IMR-90 (cell line): ENCODE measurements around the gene CCDC142. TPM values are rescaled to one million over a fixed set of nuclear protein-coding genes. Genes with fewer than 3 reads are reported as not detected.

Experiments
- ATAC-seq: fragments of 200-7000 bp; cut with Tn5 transposase; 2 replicates; pipeline ENCODE4 v1.9.1; 2020; ENCODE audit warnings: low read depth, mild to moderate bottlenecking, moderate library complexity
- BruUV-seq: library from RNA; stranded (reverse); fragments of 400-500 nt; replicated peaks from 2 replicates; lab custom pipeline; 2021; lab: Mats Ljungman, UMichigan
- CTCF ChIA-PET: fragments of 300-600 bp; formaldehyde crosslinking; extraction: SDS; loops from one replicate; lab custom pipeline; 2021; ENCODE audit warnings: antibody characterized with exemption; lab: Yijun Ruan, JAX
- POLR2A ChIA-PET: fragments of 300-600 bp; sonication (Branson Sonifier 250); formaldehyde crosslinking; loops from one replicate; lab custom pipeline; 2022; ENCODE audit warnings: antibody characterized with exemption; ENCODE audit not compliant: unreplicated experiment; lab: Charles Lee
- DNase-seq: peaks from one replicate; pipeline ENCODE4 v3.0.0; 2013
- H2AFZ ChIP-seq: replicated peaks from 2 replicates; pipeline ENCODE3; 2013; ENCODE audit warnings: low read length, mild to moderate bottlenecking; ENCODE audit not compliant: poor library complexity
- H2AK5ac ChIP-seq: 2 replicates; pipeline ENCODE4 v1.6.1; 2013; ENCODE audit warnings: low read depth, low read length, inconsistent platforms
- H2AK9ac ChIP-seq: replicated peaks from 2 replicates; pipeline ENCODE3; 2013; ENCODE audit warnings: mild to moderate bottlenecking, low read depth, low read length, moderate library complexity; ENCODE audit not compliant: poor library complexity
- H2BK120ac ChIP-seq: 2 replicates; pipeline ENCODE4 v1.6.1; 2013; ENCODE audit warnings: low read depth, low read length, inconsistent platforms
- H2BK15ac ChIP-seq: 3 replicates; pipeline ENCODE4 v1.6.1; 2013; ENCODE audit warnings: low read depth, low read length, inconsistent platforms
- H2BK20ac ChIP-seq: 2 replicates; pipeline ENCODE4 v1.6.1; 2013; ENCODE audit warnings: low read depth, mild to moderate bottlenecking, inconsistent platforms, low read length, moderate library complexity
- H2BK5ac ChIP-seq: 2 replicates; pipeline ENCODE4 v1.6.1; 2013; ENCODE audit warnings: mild to moderate bottlenecking, low read depth, low read length, inconsistent platforms; ENCODE audit not compliant: poor library complexity, severe bottlenecking
- H3K14ac ChIP-seq: replicated peaks from 2 replicates; pipeline ENCODE4 v1.6.1; 2013; ENCODE audit warnings: low read depth, low read length, inconsistent platforms
- H3K18ac ChIP-seq: 2 replicates; pipeline ENCODE4 v1.6.1; 2013; ENCODE audit warnings: low read depth, low read length, control low read depth
- H3K23ac ChIP-seq: 2 replicates; pipeline ENCODE4 v1.6.1; 2013; ENCODE audit warnings: low read depth, low read length, inconsistent platforms
- H3K27ac ChIP-seq: 2 replicates; pipeline ENCODE4 v1.5.1; 2013; ENCODE audit warnings: mild to moderate bottlenecking, control low read depth, low read length; ENCODE audit not compliant: insufficient read depth
- H3K27me3 ChIP-seq: 2 replicates; pipeline ENCODE4 v1.6.1; 2013; ENCODE audit warnings: low read length; ENCODE audit not compliant: control insufficient read depth, insufficient read depth
- H3K36me3 ChIP-seq: 2 replicates; pipeline ENCODE4 v1.6.1; 2013; ENCODE audit warnings: low read length, mixed read lengths; ENCODE audit not compliant: control insufficient read depth, insufficient read depth
- H3K4ac ChIP-seq: 2 replicates; pipeline ENCODE4 v1.6.1; 2013; ENCODE audit warnings: low read depth, low read length, inconsistent platforms
- H3K4me1 ChIP-seq: 2 replicates; pipeline ENCODE4 v1.6.1; 2013; ENCODE audit warnings: low read length, mixed read lengths; ENCODE audit not compliant: control insufficient read depth, insufficient read depth
- H3K4me2 ChIP-seq: 2 replicates; pipeline ENCODE4 v1.6.1; 2013; ENCODE audit warnings: low read depth, mild to moderate bottlenecking, control low read depth, low read length, moderate library complexity
- H3K4me3 ChIP-seq: 2 replicates; pipeline ENCODE4 v1.5.1; 2013; ENCODE audit warnings: low read depth, mild to moderate bottlenecking, control low read depth, low read length, moderate library complexity; ENCODE audit not compliant: insufficient read depth
- H3K56ac ChIP-seq: 2 replicates; pipeline ENCODE4 v1.6.1; 2013; ENCODE audit warnings: low read length, inconsistent platforms; ENCODE audit not compliant: insufficient read depth; ENCODE audit errors: extremely low read depth
- H3K79me1 ChIP-seq, 2 experiments: 2 replicates each; pipeline ENCODE4 v1.6.1; 2013; ENCODE audit warnings: low read length in 2 of 2, inconsistent platforms in 1 of 2, low read depth in 1 of 2
- H3K9ac ChIP-seq: 2 replicates; pipeline ENCODE4 v1.6.1; 2013; ENCODE audit warnings: low read depth, low read length, control low read depth
- H3K9me1 ChIP-seq: 2 replicates; pipeline ENCODE4 v1.6.1; 2013; ENCODE audit warnings: low read length, inconsistent platforms; ENCODE audit not compliant: insufficient read depth
- H3K9me3 ChIP-seq: 2 replicates; pipeline ENCODE4 v1.6.1; 2013; ENCODE audit warnings: low read length; ENCODE audit not compliant: control insufficient read depth, insufficient read depth
- H4K20me1 ChIP-seq: 2 replicates; pipeline ENCODE4 v1.6.1; 2013; ENCODE audit warnings: low read length, inconsistent platforms; ENCODE audit not compliant: insufficient read depth
- H4K5ac ChIP-seq: 2 replicates; pipeline ENCODE4 v1.6.1; 2013; ENCODE audit warnings: mild to moderate bottlenecking, low read depth, low read length, control low read depth
- H4K8ac ChIP-seq, 2 experiments: 2 replicates each; pipeline ENCODE4 v1.6.1; 2013; ENCODE audit warnings: low read depth in 2 of 2, low read length in 2 of 2, control low read depth in 1 of 2, inconsistent platforms in 1 of 2
- H4K91ac ChIP-seq: 2 replicates; pipeline ENCODE4 v1.6.1; 2013; ENCODE audit warnings: low read depth, low read length, inconsistent platforms; ENCODE audit not compliant: insufficient read depth
- BHLHE40 ChIP-seq: fragments of 150-350 bp; IDR thresholded peaks from 2 replicates; pipeline ENCODE4 v1.6.1; 2016; ENCODE audit warnings: mild to moderate bottlenecking, low read depth, low read length
- CHD1 ChIP-seq: IDR thresholded peaks from 2 replicates; pipeline ENCODE4 v1.6.1; 2012; ENCODE audit warnings: low read depth, low read length, improper control_type of control experiment
- FOS ChIP-seq: fragments of 150-350 bp; IDR thresholded peaks from 2 replicates; pipeline ENCODE4 v1.6.1; 2016; ENCODE audit warnings: low read depth, low read length
- MAFK ChIP-seq: IDR thresholded peaks from 2 replicates; pipeline ENCODE4 v1.6.1; 2012; ENCODE audit warnings: low read depth, low read length, improper control_type of control experiment
- MAZ ChIP-seq: IDR thresholded peaks from 2 replicates; pipeline ENCODE4 v1.6.1; 2012; ENCODE audit warnings: low read depth, mild to moderate bottlenecking, low read length, improper control_type of control experiment, moderate library complexity, borderline replicate concordance
- MXI1 ChIP-seq: IDR thresholded peaks from 2 replicates; pipeline ENCODE4 v1.6.1; 2012; ENCODE audit warnings: low read depth, mild to moderate bottlenecking, low read length, moderate library complexity, borderline replicate concordance
- NFE2L2 ChIP-seq: fragments of 150-350 bp; IDR thresholded peaks from 2 replicates; pipeline ENCODE4 v1.6.1; 2016; ENCODE audit warnings: low read depth, mild to moderate bottlenecking, low read length
- POLR2A ChIP-seq: IDR thresholded peaks from 2 replicates; pipeline ENCODE4 v1.6.1; 2012; ENCODE audit warnings: mild to moderate bottlenecking, low read depth, low read length
- RAD21 ChIP-seq: IDR thresholded peaks from 2 replicates; pipeline ENCODE4 v1.6.1; 2012; ENCODE audit warnings: low read length, improper control_type of control experiment
- RCOR1 ChIP-seq: IDR thresholded peaks from 2 replicates; pipeline ENCODE4 v1.6.1; 2012; ENCODE audit warnings: mild to moderate bottlenecking, low read length, improper control_type of control experiment; ENCODE audit not compliant: insufficient replicate concordance
- RFX5 ChIP-seq: IDR thresholded peaks from 2 replicates; pipeline ENCODE4 v1.8.0; 2012; ENCODE audit warnings: low read depth, mild to moderate bottlenecking, low read length, moderate library complexity
- SMC3 ChIP-seq: fragments of 150-350 bp; IDR thresholded peaks from 2 replicates; pipeline ENCODE4 v1.6.1; 2016; ENCODE audit warnings: low read depth, mild to moderate bottlenecking, antibody characterized with exemption, low read length, moderate library complexity
- USF2 ChIP-seq: fragments of 150-350 bp; IDR thresholded peaks from 2 replicates; pipeline ENCODE4 v1.6.1; 2017; ENCODE audit warnings: mild to moderate bottlenecking, antibody characterized with exemption, low read length, low read depth
- WGBS, 2 experiments: methylation state at CpG; one replicate each; pipeline versions ENCODE4 v1.1.5 to v1.1.7; 2013; ENCODE audit warnings: missing lambda C conversion rate in 2 of 2; ENCODE audit not compliant: insufficient read length in 1 of 2; ENCODE audit errors: extremely low coverage in 2 of 2; 5-methylcytosine and 5-hydroxymethylcytosine counted together
- dilution Hi-C: fragments of 300-500 bp; cut with HindIII; formaldehyde crosslinking; loops from one replicate; pipeline ENCODE4 v1.14.3; 2018; ENCODE audit warnings: low sequenced_read_pairs; ENCODE audit not compliant: unreplicated experiment
- in situ Hi-C: fragments of 300-500 bp; cut with MboI; formaldehyde crosslinking; loops from 3 replicates; pipeline ENCODE4 v1.14.3; 2019; ENCODE audit warnings: low sequenced_read_pairs, inconsistent platforms, mixed read lengths
- intact Hi-C: fragments of 100-400 bp; cut with micrococcal nuclease; formaldehyde crosslinking; loops from 2 replicates; pipeline ENCODE4 v1.10.0; 2022
- polyA plus RNA-seq, 3 experiments: library from polyadenylated mRNA; depleted of rRNA; stranded (reverse); fragments of >200 nt; gene quantifications; 2 replicates each; pipeline ENCODE4 v1.2.3, GENCODE V29; 2012; ENCODE audit warnings: low replicate concordance in 1 of 3
- total RNA-seq: library from RNA; depleted of rRNA; stranded (reverse); fragments of >200 nt; gene quantifications from 2 replicates; pipeline ENCODE4 v1.2.3, GENCODE V29; 2012
- TF ChIP-seq, protein P1 (sequence below): conservative IDR thresholded peaks from 2 replicates; pipeline ENCODE4 v1.5.1; 2012; ENCODE audit warnings: mild to moderate bottlenecking, low read depth, low read length, improper control_type of control experiment
- TF ChIP-seq, protein P2 (sequence below): fragments of 150-350 bp; IDR thresholded peaks from 2 replicates; pipeline ENCODE4 v1.6.1; 2016; ENCODE audit warnings: low read depth, mild to moderate bottlenecking, low read length, moderate library complexity, borderline replicate concordance

Gene CCDC142
- total and polyA plus RNA-seq, 2 of the 4 experiments (the other 2 are of a cell fraction): 8.4 to 14.0 TPM

- H2AFZ ChIP-seq: no peak overlapping the region
- no peak overlapping the region for H4K5ac ChIP-seq
- H3K4me3 ChIP-seq: no peak overlapping the region
- no peak overlapping the region for H3K56ac ChIP-seq
- peaks cover 0 to 5% of the 10 kb centered on the region in 2 experiments; a peak in 2 of 4 replicates for H3K79me1 ChIP-seq
- H3K36me3 ChIP-seq: peaks cover 69% of the 10 kb centered on the region
- no peaks in the 10 kb centered on the region for H3K9me3 ChIP-seq
- ChIA-PET CTCF (no interaction called here), POLR2A (no interaction called here)
- TF ChIP-seq BHLHE40 (no peak), POLR2A (no peak), MAFK (no peak), RAD21 (no peak), SMC3 (no peak), RCOR1 (no peak), NFE2L2 (no peak), MXI1 (no peak), RFX5 (no peak), USF2 (no peak), CHD1 (no peak), FOS (no peak), MAZ (no peak)
- TF ChIP-seq, protein P1, sequence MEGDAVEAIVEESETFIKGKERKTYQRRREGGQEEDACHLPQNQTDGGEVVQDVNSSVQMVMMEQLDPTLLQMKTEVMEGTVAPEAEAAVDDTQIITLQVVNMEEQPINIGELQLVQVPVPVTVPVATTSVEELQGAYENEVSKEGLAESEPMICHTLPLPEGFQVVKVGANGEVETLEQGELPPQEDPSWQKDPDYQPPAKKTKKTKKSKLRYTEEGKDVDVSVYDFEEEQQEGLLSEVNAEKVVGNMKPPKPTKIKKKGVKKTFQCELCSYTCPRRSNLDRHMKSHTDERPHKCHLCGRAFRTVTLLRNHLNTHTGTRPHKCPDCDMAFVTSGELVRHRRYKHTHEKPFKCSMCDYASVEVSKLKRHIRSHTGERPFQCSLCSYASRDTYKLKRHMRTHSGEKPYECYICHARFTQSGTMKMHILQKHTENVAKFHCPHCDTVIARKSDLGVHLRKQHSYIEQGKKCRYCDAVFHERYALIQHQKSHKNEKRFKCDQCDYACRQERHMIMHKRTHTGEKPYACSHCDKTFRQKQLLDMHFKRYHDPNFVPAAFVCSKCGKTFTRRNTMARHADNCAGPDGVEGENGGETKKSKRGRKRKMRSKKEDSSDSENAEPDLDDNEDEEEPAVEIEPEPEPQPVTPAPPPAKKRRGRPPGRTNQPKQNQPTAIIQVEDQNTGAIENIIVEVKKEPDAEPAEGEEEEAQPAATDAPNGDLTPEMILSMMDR: no peak
- TF ChIP-seq, protein P2, sequence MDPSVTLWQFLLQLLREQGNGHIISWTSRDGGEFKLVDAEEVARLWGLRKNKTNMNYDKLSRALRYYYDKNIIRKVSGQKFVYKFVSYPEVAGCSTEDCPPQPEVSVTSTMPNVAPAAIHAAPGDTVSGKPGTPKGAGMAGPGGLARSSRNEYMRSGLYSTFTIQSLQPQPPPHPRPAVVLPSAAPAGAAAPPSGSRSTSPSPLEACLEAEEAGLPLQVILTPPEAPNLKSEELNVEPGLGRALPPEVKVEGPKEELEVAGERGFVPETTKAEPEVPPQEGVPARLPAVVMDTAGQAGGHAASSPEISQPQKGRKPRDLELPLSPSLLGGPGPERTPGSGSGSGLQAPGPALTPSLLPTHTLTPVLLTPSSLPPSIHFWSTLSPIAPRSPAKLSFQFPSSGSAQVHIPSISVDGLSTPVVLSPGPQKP: no peak
- BruUV-seq: no TSS peak
- in situ Hi-C loops: no loop called here
- H3K9me1 ChIP-seq: peaks cover 4% of the 10 kb centered on the region; the same call in 1 of the 2 replicates
- no peaks in the 10 kb centered on the region for H3K4me1 ChIP-seq
- no peak overlapping the region for H2BK120ac ChIP-seq
- no peak overlapping the region for H3K27ac ChIP-seq
- H3K23ac ChIP-seq: no peak overlapping the region
- dilution Hi-C loops: no loop called here
- no peak overlapping the region for H3K4ac ChIP-seq
- H4K8ac ChIP-seq: no peak overlapping the region
- no peak overlapping the region for H3K14ac ChIP-seq
- ATAC-seq (no peak), DNase-seq (no peak)
- no peak overlapping the region for H3K18ac ChIP-seq
- H2AK9ac ChIP-seq: no peak overlapping the region
- 40% methylated on average over 1 of the region's 5 CpGs; no CpG with 5 or more reads in 1 of the 2 experiments for WGBS, 2 experiments
- intact Hi-C loops: no loop called here
- H2AK5ac ChIP-seq: no peak overlapping the region
- 0 out of 2 replicates have a peak, but pooled peaks cover 3% of the 10 kb centered on the region for H4K20me1 ChIP-seq
- no peak overlapping the region for H3K9ac ChIP-seq
- H3K27me3 ChIP-seq: no peaks in the 10 kb centered on the region
- H2BK15ac ChIP-seq: no peak overlapping the region
- H2BK5ac ChIP-seq: no peak overlapping the region
- no peak overlapping the region for H4K91ac ChIP-seq
- H2BK20ac ChIP-seq: no peak overlapping the region
- no peak overlapping the region for H3K4me2 ChIP-seq
Observed at GRCh38 chr2:74428675-74429074, 54.1 kb downstream of the CCDC142 start.
